HEK293 (cell line): Measurements from ENCODE around the gene FILIP1L.

Experiments
- CTCF ChIA-PET: fragments of 350-600 bp; formaldehyde crosslinking; extraction: SDS; loops from one replicate; lab custom pipeline; 2021; ENCODE audit warnings: antibody characterized with exemption; lab: Yijun Ruan, JAX
- POLR2A ChIA-PET: fragments of 300-600 bp; formaldehyde crosslinking; extraction: SDS; loops from one replicate; lab custom pipeline; 2020; ENCODE audit warnings: antibody characterized with exemption, inconsistent platforms; lab: Yijun Ruan, JAX
- H3K27ac ChIP-seq: fragments of 200-500 bp; sonication (Bioruptor generic); 2 replicates; pipeline ENCODE4 v1.5.1; 2014; ENCODE audit warnings: low read depth, low read length, control low read depth, inconsistent platforms; ENCODE audit errors: extremely low read depth
- H3K36me3 ChIP-seq, 2 experiments: fragments of 200-500 bp in 1 of 2; sonication (Bioruptor generic) in 1 of 2; 1 replicate in 1 of 2; 2 replicates in 1 of 2; pipeline ENCODE4 v1.5.1; 2014 to 2017; ENCODE audit warnings: inconsistent platforms in 2 of 2, low read length in 2 of 2; ENCODE audit not compliant: control insufficient read depth in 2 of 2, insufficient read depth in 1 of 2
- H3K4me1 ChIP-seq: fragments of 200-500 bp; sonication (Bioruptor generic); 2 replicates; pipeline ENCODE4 v1.5.1; 2014; ENCODE audit warnings: mild to moderate bottlenecking, low read length, inconsistent platforms; ENCODE audit not compliant: control insufficient read depth, insufficient read depth
- H3K4me3 ChIP-seq: 2 replicates; pipeline ENCODE4 v1.5.1; 2011; ENCODE audit warnings: low read depth, mild to moderate bottlenecking, control low read depth, low read length, moderate library complexity
- H3K9me3 ChIP-seq: fragments of 200-500 bp; sonication (Bioruptor generic); 2 replicates; pipeline ENCODE4 v1.5.1; 2014; ENCODE audit warnings: low read depth, low read length, inconsistent platforms; ENCODE audit not compliant: control insufficient read depth, insufficient read depth
- CTCF ChIP-seq: fragments of 450-650 bp; formaldehyde crosslinking; IDR thresholded peaks from 2 replicates; pipeline ENCODE4 v1.5.1; 2016; ENCODE audit warnings: missing biosample characterization, missing genetic modification characterization
- EGR2 ChIP-seq: fragments of 450-650 bp; formaldehyde crosslinking; IDR thresholded peaks from 2 replicates; pipeline ENCODE4 v1.5.1; 2016; ENCODE audit warnings: low read depth, missing biosample characterization, missing genetic modification characterization
- ELK4 ChIP-seq: IDR thresholded peaks from 2 replicates; pipeline ENCODE4 v1.6.1; 2011; ENCODE audit warnings: mild to moderate bottlenecking, low read depth, low read length, borderline replicate concordance
- FEZF1 ChIP-seq: fragments of 450-650 bp; formaldehyde crosslinking; IDR thresholded peaks from 2 replicates; pipeline ENCODE4 v1.5.1; 2016; ENCODE audit warnings: missing biosample characterization, missing genetic modification characterization
- HOXA7 ChIP-seq: sonication (generic); formaldehyde crosslinking; IDR thresholded peaks from 2 replicates; pipeline ENCODE4 v1.8.1; 2022; ENCODE audit warnings: missing genetic modification reagents, borderline replicate concordance
- MEIS1 ChIP-seq: sonication (generic); formaldehyde crosslinking; IDR thresholded peaks from 2 replicates; pipeline ENCODE4 v1.8.1; 2022; ENCODE audit warnings: missing genetic modification reagents, mild to moderate bottlenecking, borderline replicate concordance
- PRDM10 ChIP-seq: fragments of 450-650 bp; formaldehyde crosslinking; IDR thresholded peaks from 2 replicates; pipeline ENCODE4 v1.5.1; 2016; ENCODE audit warnings: missing biosample characterization, missing genetic modification characterization
- RBAK ChIP-seq: fragments of 450-650 bp; formaldehyde crosslinking; IDR thresholded peaks from 2 replicates; pipeline ENCODE4 v1.5.1; 2016; ENCODE audit warnings: missing biosample characterization, missing genetic modification characterization
- YY2 ChIP-seq: fragments of 450-650 bp; formaldehyde crosslinking; IDR thresholded peaks from 2 replicates; pipeline ENCODE4 v1.5.1; 2016; ENCODE audit warnings: missing biosample characterization, missing genetic modification characterization
- ZFP41 ChIP-seq: fragments of 450-650 bp; formaldehyde crosslinking; IDR thresholded peaks from 2 replicates; pipeline ENCODE4 v1.5.1; 2016; ENCODE audit warnings: missing biosample characterization, missing genetic modification characterization, borderline replicate concordance
- ZNF148 ChIP-seq: fragments of 450-650 bp; formaldehyde crosslinking; IDR thresholded peaks from 2 replicates; pipeline ENCODE4 v1.5.0; 2017; ENCODE audit warnings: missing biosample characterization, missing genetic modification characterization, borderline replicate concordance
- ZNF174 ChIP-seq: fragments of 450-650 bp; formaldehyde crosslinking; IDR thresholded peaks from 2 replicates; pipeline ENCODE4 v1.5.0; 2017; ENCODE audit warnings: missing biosample characterization, mild to moderate bottlenecking, missing genetic modification characterization
- ZNF24 ChIP-seq: fragments of 450-650 bp; formaldehyde crosslinking; IDR thresholded peaks from 2 replicates; pipeline ENCODE4 v1.5.1; 2016; ENCODE audit warnings: missing biosample characterization, missing genetic modification characterization
- ZNF266 ChIP-seq: fragments of 450-650 bp; formaldehyde crosslinking; IDR thresholded peaks from 2 replicates; pipeline ENCODE4 v1.5.1; 2016; ENCODE audit warnings: missing biosample characterization, missing genetic modification characterization, low read depth
- ZNF350 ChIP-seq: fragments of 450-650 bp; formaldehyde crosslinking; IDR thresholded peaks from 2 replicates; pipeline ENCODE4 v1.5.0; 2017; ENCODE audit warnings: missing biosample characterization, mild to moderate bottlenecking, missing genetic modification characterization
- ZNF398 ChIP-seq: fragments of 450-650 bp; formaldehyde crosslinking; IDR thresholded peaks from 2 replicates; pipeline ENCODE4 v1.5.1; 2017; ENCODE audit warnings: missing biosample characterization, missing genetic modification characterization
- ZNF548 ChIP-seq: fragments of 450-650 bp; formaldehyde crosslinking; IDR thresholded peaks from 2 replicates; pipeline ENCODE4 v1.5.1; 2016; ENCODE audit warnings: missing biosample characterization, missing genetic modification characterization
- ZNF558 ChIP-seq: fragments of 450-650 bp; formaldehyde crosslinking; IDR thresholded peaks from 2 replicates; pipeline ENCODE4 v1.5.1; 2016; ENCODE audit warnings: missing biosample characterization, missing genetic modification characterization
- ZNF777 ChIP-seq: fragments of 450-650 bp; formaldehyde crosslinking; IDR thresholded peaks from 2 replicates; pipeline ENCODE4 v1.5.1; 2017; ENCODE audit warnings: missing biosample characterization, missing genetic modification characterization, borderline replicate concordance
- ZNF791 ChIP-seq: fragments of 450-650 bp; formaldehyde crosslinking; IDR thresholded peaks from 2 replicates; pipeline ENCODE4 v1.5.1; 2016; ENCODE audit warnings: missing biosample characterization, missing genetic modification characterization

FILIP1L gene

GRCh38 chr3:100151024-100151707 is 36.9 kb upstream of the FILIP1L start:
- Histone ChIP-seq H3K9me3 (no peaks in the 10 kb centered on the region), H3K4me1 (no peaks in the 10 kb centered on the region), H3K4me3 (no peak overlapping the region), H3K36me3 (peaks cover 0 to 7% of the 10 kb centered on the region in 2 experiments; a peak in 1 of 3 replicates), H3K27ac (no peak overlapping the region)
- TF ChIP-seq ZNF548 (tag by site-specific recombination) (no peak), MEIS1 (CRISPR knock-in tag) (no peak), ELK4 (no peak), HOXA7 (CRISPR knock-in tag) (no peak), ZNF558 (tag by site-specific recombination) (no peak), CTCF (tag by site-specific recombination) (no peak), ZNF24 (no peak), ZNF174 (tag by site-specific recombination) (no peak), ZNF777 (tag by site-specific recombination) (no peak), ZNF398 (no peak), ZFP41 (tag by site-specific recombination) (no peak), YY2 (no peak), ZNF791 (tag by site-specific recombination) (no peak), EGR2 (tag by site-specific recombination) (no peak), ZNF148 (tag by site-specific recombination) (no peak), ZNF266 (tag by site-specific recombination) (no peak), RBAK (tag by site-specific recombination) (no peak), FEZF1 (tag by site-specific recombination) (no peak), PRDM10 (tag by site-specific recombination) (no peak), ZNF350 (tag by site-specific recombination) (no peak)
- ChIA-PET POLR2A (no interaction called here), CTCF (interaction anchor here (0.7 kb wide), 1 partner anchor 10 kb away, joined by 3 read pairs; no protein-coding TSS in a partner anchor)
